ENCODE results near the gene FAM47B.

- TF ChIP-seq CTCF (IDR thresholded peaks at IDR 0.05; ENCODE audit: low read depth, low read length) (no peak), MAX (IDR thresholded peaks at IDR 0.05; ENCODE audit: low read depth, low read length) (no peak), POLR2A (IDR thresholded peaks at IDR 0.05; ENCODE audit: extremely low read depth, insufficient read length) (no peak)
Measured at GRCh38 chrX:34893741-34894140, 48.9 kb upstream of the FAM47B start.

Data from NB4 (cell line).